K562 (cell line): Measurements from ENCODE around the gene ZBTB43.

ENCODE experiments used
- CREM ChIP-seq: IDR thresholded peaks from 2 replicates; pipeline ENCODE4 v1.6.1; 2014; ENCODE audit warnings: antibody characterized with exemption, low read depth
- EGR1 ChIP-seq: fragments of 450-650 bp; conservative IDR thresholded peaks from 2 replicates; pipeline ENCODE4 v1.6.1; 2017; ENCODE audit warnings: mild to moderate bottlenecking
- ELK1 ChIP-seq: sonication (generic); formaldehyde crosslinking; IDR thresholded peaks from 2 replicates; pipeline ENCODE4 v1.8.1; 2022; ENCODE audit warnings: missing genetic modification reagents
- HOMEZ ChIP-seq: fragments of 250-450 bp; sonication (Bioruptor Pico); IDR thresholded peaks from 2 replicates; pipeline ENCODE4 v1.4.0; 2020; ENCODE audit warnings: mild to moderate bottlenecking, moderate library complexity
- ZNF444 ChIP-seq: fragments of 250-450 bp; sonication (Bioruptor Pico); IDR thresholded peaks from 2 replicates; pipeline ENCODE4 v1.4.0; 2020; ENCODE audit warnings: mild to moderate bottlenecking, moderate library complexity

GRCh38 chr9:126856326-126856877 lies 51.6 kb downstream of the ZBTB43 start:
- TF ChIP-seq ELK1 (no peak), CREM (no peak), ZNF444 (CRISPR knock-in tag) (no peak), EGR1 (no peak), HOMEZ (no peak)
